ENCODE results near the gene SCART1. TPM values are rescaled to one million over a fixed set of nuclear protein-coding genes. Genes with fewer than 3 reads are reported as not detected.
"Not testable (repeated sequence)": the region's sequence is repeated elsewhere in the genome, so short reads cannot be mapped to it uniquely, and the experiment has no call there.

Gene SCART1
- total RNA-seq, 6 experiments from 2014 or later: 0.18 to 1.6 (median 0.33) TPM

- Histone ChIP-seq H3K4me3 (no peak overlapping the region), H3K27ac (no peak overlapping the region), H3K9me3 (no peaks in the 10 kb centered on the region), H3K4me1 (peaks cover 0 to 4% (median 0%) of the 10 kb centered on the region in 4 donors), H3K36me3 (no peaks in the 10 kb centered on the region), H3K27me3 (no peaks in the 10 kb centered on the region)
- WGBS (ENCODE audit: insufficient coverage, low coverage, low lambda C conversion rate, missing lambda C conversion rate): 55% methylated on average over 9 of the region's 11 CpGs
- intact Hi-C loops (cut with DNase I): no loop called here
- ATAC-seq (peak; percentile 57 to 84 (median 72)), DNase-seq (peak in 1 of 3 donors; percentile 51)
- TF ChIP-seq, protein P1, sequence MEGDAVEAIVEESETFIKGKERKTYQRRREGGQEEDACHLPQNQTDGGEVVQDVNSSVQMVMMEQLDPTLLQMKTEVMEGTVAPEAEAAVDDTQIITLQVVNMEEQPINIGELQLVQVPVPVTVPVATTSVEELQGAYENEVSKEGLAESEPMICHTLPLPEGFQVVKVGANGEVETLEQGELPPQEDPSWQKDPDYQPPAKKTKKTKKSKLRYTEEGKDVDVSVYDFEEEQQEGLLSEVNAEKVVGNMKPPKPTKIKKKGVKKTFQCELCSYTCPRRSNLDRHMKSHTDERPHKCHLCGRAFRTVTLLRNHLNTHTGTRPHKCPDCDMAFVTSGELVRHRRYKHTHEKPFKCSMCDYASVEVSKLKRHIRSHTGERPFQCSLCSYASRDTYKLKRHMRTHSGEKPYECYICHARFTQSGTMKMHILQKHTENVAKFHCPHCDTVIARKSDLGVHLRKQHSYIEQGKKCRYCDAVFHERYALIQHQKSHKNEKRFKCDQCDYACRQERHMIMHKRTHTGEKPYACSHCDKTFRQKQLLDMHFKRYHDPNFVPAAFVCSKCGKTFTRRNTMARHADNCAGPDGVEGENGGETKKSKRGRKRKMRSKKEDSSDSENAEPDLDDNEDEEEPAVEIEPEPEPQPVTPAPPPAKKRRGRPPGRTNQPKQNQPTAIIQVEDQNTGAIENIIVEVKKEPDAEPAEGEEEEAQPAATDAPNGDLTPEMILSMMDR (IDR thresholded peaks at IDR 0.05): peak; percentile 26 to 47 (median 36)
- TF ChIP-seq POLR2A (IDR thresholded peaks at IDR 0.05): no peak
Measured at GRCh38 chr10:133438711-133439273, 15.0 kb upstream of the SCART1 start.

DNA sequence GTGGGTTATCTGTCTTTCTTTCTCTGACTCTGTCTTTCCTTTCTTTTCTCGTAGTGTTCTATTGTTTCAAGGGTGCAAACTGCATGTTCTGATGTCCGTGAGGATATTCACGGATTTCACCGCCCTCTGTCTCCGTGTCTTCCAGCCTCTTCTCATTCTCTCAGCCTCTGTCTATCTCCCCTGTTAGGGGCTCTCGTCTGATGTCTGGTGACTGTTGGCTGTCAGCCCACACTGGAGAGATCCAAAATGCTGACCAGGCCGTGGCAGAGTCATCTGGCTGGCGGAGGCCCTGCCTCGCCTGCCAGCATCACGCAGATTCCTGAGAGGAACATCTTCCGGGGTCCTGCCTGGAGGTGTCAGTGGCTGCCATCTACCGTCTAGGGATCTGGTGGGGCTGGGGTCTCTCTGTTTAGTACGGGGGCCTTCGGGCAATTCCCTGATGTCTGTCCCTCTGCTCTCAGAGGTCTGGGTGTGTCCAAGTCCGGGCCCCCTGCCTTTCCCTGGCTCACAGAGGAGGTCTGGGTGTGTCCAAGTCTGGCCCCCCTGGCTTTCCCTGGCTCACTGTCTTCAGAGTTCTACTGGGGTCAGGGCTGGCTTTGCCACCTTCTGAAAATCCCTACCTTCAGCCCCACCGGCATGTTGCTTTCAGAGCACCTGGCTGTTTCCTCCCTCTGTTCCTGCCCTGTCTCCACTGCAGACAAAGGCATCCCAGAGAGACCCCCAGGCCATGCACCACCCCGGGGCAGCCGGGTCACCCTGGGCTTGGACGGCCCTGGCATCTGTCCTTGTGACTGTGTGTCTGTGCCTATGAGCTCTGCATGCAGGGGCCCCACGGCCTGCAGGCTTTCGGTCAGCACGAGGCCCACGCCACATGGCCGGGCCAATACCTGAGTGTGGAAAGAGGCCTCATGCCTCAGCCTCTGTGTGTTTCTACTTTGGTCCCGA lies 14.0 kb upstream of the SCART1 start:
- intact Hi-C loops (cut with DNase I): no loop called here
- WGBS (ENCODE audit: insufficient coverage, low coverage, low lambda C conversion rate, missing lambda C conversion rate): 86% methylated on average over 12 of the region's 25 CpGs
- TF ChIP-seq, protein P1 (IDR thresholded peaks at IDR 0.05): no peak
- TF ChIP-seq POLR2A (IDR thresholded peaks at IDR 0.05): no peak
- Histone ChIP-seq H3K36me3 (no peaks in the 10 kb centered on the region), H3K4me3 (no peak overlapping the region), H3K27ac (no peak overlapping the region), H3K9me3 (no peaks in the 10 kb centered on the region), H3K4me1 (peaks cover 0 to 4% (median 0%) of the 10 kb centered on the region in 4 donors), H3K27me3 (no peaks in the 10 kb centered on the region)
- DNase-seq (peak in 1 of 3 donors; percentile 48), ATAC-seq (no peak)

- intact Hi-C loops (cut with DNase I): no loop called here
- no peak for TF ChIP-seq POLR2A (IDR thresholded peaks at IDR 0.05)
- TF ChIP-seq, protein P1 (IDR thresholded peaks at IDR 0.05): no peak
- Histone ChIP-seq H3K27ac (no peak overlapping the region), H3K4me3 (no peak overlapping the region), H3K27me3 (no peaks in the 10 kb centered on the region), H3K9me3 (no peaks in the 10 kb centered on the region), H3K4me1 (peaks cover 0 to 4% (median 0%) of the 10 kb centered on the region in 4 donors), H3K36me3 (no peaks in the 10 kb centered on the region)
- ATAC-seq (no peak), DNase-seq (no peak)
- WGBS (ENCODE audit: insufficient coverage, low coverage, low lambda C conversion rate, missing lambda C conversion rate): 91% methylated on average over 4 of the region's 18 CpGs
Measured at GRCh38 chr10:133440633-133441285, 13.0 kb upstream of the SCART1 start.

DNA sequence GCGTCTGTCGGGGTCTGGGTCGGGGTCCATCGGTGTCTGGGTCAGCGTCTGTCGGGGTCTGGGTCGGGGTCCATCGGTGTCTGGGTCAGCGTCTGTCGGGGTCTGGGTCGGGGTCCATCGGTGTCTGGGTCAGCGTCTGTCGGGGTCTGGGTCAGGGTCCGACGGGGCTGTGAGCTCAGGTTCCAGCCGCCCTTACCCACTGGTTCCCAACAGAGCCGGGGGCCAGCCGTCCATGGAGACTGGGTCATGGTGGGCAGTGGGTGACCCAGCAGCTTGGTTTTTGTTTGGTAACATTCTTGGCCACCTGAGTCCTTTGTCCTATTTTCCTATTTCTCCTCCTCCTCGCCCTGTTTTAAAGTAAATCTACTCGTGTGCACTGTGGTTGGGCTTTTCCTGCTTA lies 12.4 kb upstream of the SCART1 start:
- H3K27ac ChIP-seq; H3K4me1 ChIP-seq; H3K36me3 ChIP-seq; H3K27me3 ChIP-seq; ATAC-seq; DNase-seq; H3K9me3 ChIP-seq; intact Hi-C loops (cut with DNase I); H3K4me3 ChIP-seq: not testable (repeated sequence)
- no CpG with 5 or more reads among the region's 21 CpGs for WGBS (ENCODE audit: insufficient coverage, low coverage, low lambda C conversion rate, missing lambda C conversion rate)

Data from right lobe of liver (tissue), 6 donors.